ENCODE results near the gene AP5Z1. TPM values are rescaled to one million over a fixed set of nuclear protein-coding genes. Genes with fewer than 3 reads are reported as not detected.

The AP5Z1 gene
- total RNA-seq, 4 donors from 2014 or later = 25.7 to 37.3 (median 31.5) TPM

GRCh38 chr7:4816419-4817080, 41.1 kb downstream of the AP5Z1 start:
- Histone ChIP-seq H3K4me3 (no peak overlapping the region), H3K9me3 (peaks cover 0 to 5% (median 0%) of the 10 kb centered on the region in 4 donors), H3K36me3 (peaks cover 0 to 44% (median 8%) of the 10 kb centered on the region in 4 donors), H3K4me1 (peaks cover 6 to 12% (median 10%) of the 10 kb centered on the region in 4 donors), H3K27ac (replicated peaks in 1 of 4) (no peak overlapping the region), H3K27me3 (peaks cover 0 to 20% (median 0%) of the 10 kb centered on the region in 4 donors)
- DNase-seq (ENCODE audit: extremely low spot score) = no peak
- no peak for TF ChIP-seq EP300 (IDR thresholded peaks at IDR 0.05)
- TF ChIP-seq CTCF (IDR thresholded peaks at IDR 0.05) = no peak
- no peak for TF ChIP-seq POLR2A (IDR thresholded peaks at IDR 0.05; ENCODE audit: low read depth)
- TF ChIP-seq POLR2AphosphoS5 (IDR thresholded peaks at IDR 0.05) = no peak
- intact Hi-C loops (cut with DNase I) = no loop called here
- WGBS = 95% methylated on average over 16 of the region's 26 CpGs

GRCh38 chr7:4817178-4817901, 41.9 kb downstream of the AP5Z1 start:
- 91% methylated on average over 23 of the region's 38 CpGs for WGBS
- Histone ChIP-seq H3K27ac (replicated peaks in 1 of 4) (no peak overlapping the region), H3K4me3 (no peak overlapping the region), H3K27me3 (peaks cover 0 to 20% (median 0%) of the 10 kb centered on the region in 4 donors), H3K36me3 (peaks cover 0 to 44% (median 8%) of the 10 kb centered on the region in 4 donors), H3K9me3 (peaks cover 0 to 5% (median 0%) of the 10 kb centered on the region in 4 donors), H3K4me1 (peaks cover 6 to 12% (median 10%) of the 10 kb centered on the region in 4 donors)
- intact Hi-C loops (cut with DNase I) = no loop called here
- no peak for TF ChIP-seq CTCF (IDR thresholded peaks at IDR 0.05)
- no peak for TF ChIP-seq POLR2A (IDR thresholded peaks at IDR 0.05; ENCODE audit: low read depth)
- no peak for TF ChIP-seq EP300 (IDR thresholded peaks at IDR 0.05)
- TF ChIP-seq POLR2AphosphoS5 (IDR thresholded peaks at IDR 0.05) = no peak
- DNase-seq (ENCODE audit: extremely low spot score) = no peak

- Histone ChIP-seq H3K4me1 (peaks cover 6 to 12% (median 10%) of the 10 kb centered on the region in 4 donors), H3K36me3 (peaks cover 0 to 38% (median 8%) of the 10 kb centered on the region in 4 donors), H3K9me3 (peaks cover 0 to 2% (median 0%) of the 10 kb centered on the region in 4 donors), H3K27me3 (peaks cover 0 to 20% (median 0%) of the 10 kb centered on the region in 4 donors), H3K27ac (replicated peaks in 1 of 4) (no peak overlapping the region), H3K4me3 (no peak overlapping the region)
- no peak for TF ChIP-seq EP300 (IDR thresholded peaks at IDR 0.05)
- no peak for TF ChIP-seq POLR2AphosphoS5 (IDR thresholded peaks at IDR 0.05)
- no peak for TF ChIP-seq POLR2A (IDR thresholded peaks at IDR 0.05; ENCODE audit: low read depth)
- TF ChIP-seq CTCF (IDR thresholded peaks at IDR 0.05) = no peak
- intact Hi-C loops (cut with DNase I) = no loop called here
- DNase-seq (ENCODE audit: extremely low spot score) = no peak
- 67% methylated on average over 3 of the region's 32 CpGs for WGBS
Observed at GRCh38 chr7:4818000-4818794, 42.8 kb downstream of the AP5Z1 start.

- peaks cover 0 to 23% (median 4%) of the 10 kb centered on the region in 4 donors for H3K36me3 ChIP-seq
- no peak overlapping the region for H3K4me3 ChIP-seq
- H3K9me3 ChIP-seq = no peaks in the 10 kb centered on the region
- DNase-seq (ENCODE audit: extremely low spot score) = no peak
- H3K4me1 ChIP-seq = peaks cover 6 to 12% (median 10%) of the 10 kb centered on the region in 4 donors
- peaks cover 0 to 20% (median 0%) of the 10 kb centered on the region in 4 donors for H3K27me3 ChIP-seq
- peak overlapping the region in 1 of 4 donors; percentile 30 for H3K27ac ChIP-seq (replicated peaks in 1 of 4)
- no peak for TF ChIP-seq POLR2AphosphoS5 (IDR thresholded peaks at IDR 0.05)
- TF ChIP-seq EP300 (IDR thresholded peaks at IDR 0.05) = no peak
- TF ChIP-seq POLR2A (IDR thresholded peaks at IDR 0.05; ENCODE audit: low read depth) = no peak
- no peak for TF ChIP-seq CTCF (IDR thresholded peaks at IDR 0.05)
- WGBS = 82% methylated on average over 35 of the region's 39 CpGs
- intact Hi-C loops (cut with DNase I) = no loop called here
Observed at GRCh38 chr7:4819560-4820404, 44.4 kb downstream of the AP5Z1 start.

All from esophagus muscularis mucosa (tissue), 4 donors.